Natural killer cell (primary cell): ENCODE results near the gene KPNA3. TPM values are rescaled to one million over a fixed set of nuclear protein-coding genes. Genes with fewer than 3 reads are reported as not detected.

ENCODE experiments used
- ATAC-seq, 3 donors: fragments of 150-1000 bp in 2 of 3; fragments of 200-7000 bp in 1 of 3; cut with Tn5 transposase; 1 replicate in 1 of 3; 2 replicates in 2 of 3; pipeline ENCODE4 v1.10.0; 2021; ENCODE audit warnings: mild to moderate bottlenecking in 2 of 3, moderate library complexity in 2 of 3
- DNase-seq, 2 donors: peaks; one replicate each; pipeline versions ENCODE4 v3.0.0 to v3.0.0-alpha.2; 2013 to 2021; ENCODE audit warnings: mixed read lengths in 1 of 2
- H3K27ac ChIP-seq: one replicate; pipeline ENCODE4 v1.5.1; 2013; ENCODE audit warnings: mild to moderate bottlenecking, low read length
- H3K27me3 ChIP-seq: one replicate; pipeline ENCODE4 v1.6.1; 2013; ENCODE audit warnings: low read length; ENCODE audit not compliant: control insufficient read depth, insufficient read depth
- H3K36me3 ChIP-seq: one replicate; pipeline ENCODE4 v1.6.1; 2013; ENCODE audit warnings: low read length; ENCODE audit not compliant: control insufficient read depth, insufficient read depth
- H3K4me1 ChIP-seq: one replicate; pipeline ENCODE4 v1.6.1; 2013; ENCODE audit warnings: low read length; ENCODE audit not compliant: control insufficient read depth, insufficient read depth
- H3K4me3 ChIP-seq: one replicate; pipeline ENCODE4 v1.5.1; 2013; ENCODE audit warnings: low read length
- H3K9me3 ChIP-seq: one replicate; pipeline ENCODE4 v1.6.1; 2013; ENCODE audit warnings: low read length; ENCODE audit not compliant: control insufficient read depth, insufficient read depth
- H3K27ac Mint-ChIP-seq, 2 donors: one replicate each; pipeline ENCODE4 v1.8.0; 2022; ENCODE audit warnings: mild to moderate bottlenecking in 2 of 2, mixed read lengths in 2 of 2, moderate library complexity in 1 of 2
- H3K27me3 Mint-ChIP-seq, 2 donors: one replicate each; pipeline ENCODE4 v1.8.0; 2022; ENCODE audit warnings: low read depth in 2 of 2, mixed read lengths in 2 of 2
- H3K36me3 Mint-ChIP-seq: one replicate; pipeline ENCODE4 v1.8.0; 2022; ENCODE audit warnings: mixed read lengths
- H3K4me1 Mint-ChIP-seq, 2 donors: one replicate each; pipeline ENCODE4 v1.8.0; 2022; ENCODE audit warnings: mixed read lengths in 2 of 2
- H3K4me3 Mint-ChIP-seq: one replicate; pipeline ENCODE4 v1.8.0; 2022; ENCODE audit warnings: mild to moderate bottlenecking, moderate library complexity, mixed read lengths
- H3K9me3 Mint-ChIP-seq, 2 donors: one replicate each; pipeline ENCODE4 v1.8.0; 2022; ENCODE audit warnings: mixed read lengths in 2 of 2
- WGBS: methylation state at CpG from one replicate; pipeline ENCODE4 v1.1.7; 2013; ENCODE audit warnings: missing lambda C conversion rate; ENCODE audit not compliant: insufficient coverage; 5-methylcytosine and 5-hydroxymethylcytosine counted together
- intact Hi-C: fragments of 100-400 bp; cut with micrococcal nuclease; formaldehyde crosslinking; loops from one replicate; pipeline ENCODE4 v1.14.2; 2022
- total RNA-seq, 4 donors: library from RNA; stranded (reverse); fragments of 120-200 nt in 1 of 4; gene quantifications; one replicate each; pipeline versions ENCODE4 v1.2.3 to v1.2.4, GENCODE V29; 2013 to 2022
- TF ChIP-seq, protein P1 (sequence below): fragments of 200-600 bp; IDR thresholded peaks from one replicate; pipeline ENCODE4 v1.8.0; 2022; ENCODE audit warnings: antibody characterized with exemption

The KPNA3 gene
- total RNA-seq, 3 donors from 2014 or later (not counting 1 experiment from before 2014, with no cell fraction given) = 27.8 to 35.5 (median 29.8) TPM

DNA sequence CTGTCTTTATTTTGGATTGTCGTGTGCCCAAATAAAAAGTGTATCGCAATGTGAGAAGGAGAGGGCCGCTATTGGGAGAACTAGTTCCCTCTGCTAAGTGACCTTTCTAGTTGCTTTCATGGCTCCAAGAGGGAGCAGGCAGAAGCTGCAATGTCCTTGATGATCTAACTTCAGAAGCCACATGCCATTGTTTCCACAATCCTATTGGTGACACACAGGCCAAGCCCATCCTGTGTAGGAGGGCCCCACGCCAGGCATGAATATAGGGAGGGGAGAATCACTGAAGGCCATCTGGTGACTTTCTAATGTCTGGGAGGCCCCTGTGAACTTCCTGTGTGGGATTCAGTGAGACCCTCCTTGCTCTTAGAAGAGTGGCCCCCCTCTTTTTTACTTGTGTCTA lies 47.8 kb upstream of the KPNA3 start:
- Histone ChIP-seq H3K27me3 (no peaks in the 10 kb centered on the region), H3K36me3 (no peaks in the 10 kb centered on the region), H3K4me3 (no peak overlapping the region), H3K9me3 (no peaks in the 10 kb centered on the region), H3K27ac (no peak overlapping the region), H3K4me1 (no peaks in the 10 kb centered on the region)
- H3K4me3 Mint-ChIP-seq = no peak overlapping the region
- no peaks in the 10 kb centered on the region for H3K9me3 Mint-ChIP-seq
- 93% methylated on average over 4 of the region's 4 CpGs for WGBS
- ATAC-seq (no peak), DNase-seq (no peak)
- TF ChIP-seq, protein P1, sequence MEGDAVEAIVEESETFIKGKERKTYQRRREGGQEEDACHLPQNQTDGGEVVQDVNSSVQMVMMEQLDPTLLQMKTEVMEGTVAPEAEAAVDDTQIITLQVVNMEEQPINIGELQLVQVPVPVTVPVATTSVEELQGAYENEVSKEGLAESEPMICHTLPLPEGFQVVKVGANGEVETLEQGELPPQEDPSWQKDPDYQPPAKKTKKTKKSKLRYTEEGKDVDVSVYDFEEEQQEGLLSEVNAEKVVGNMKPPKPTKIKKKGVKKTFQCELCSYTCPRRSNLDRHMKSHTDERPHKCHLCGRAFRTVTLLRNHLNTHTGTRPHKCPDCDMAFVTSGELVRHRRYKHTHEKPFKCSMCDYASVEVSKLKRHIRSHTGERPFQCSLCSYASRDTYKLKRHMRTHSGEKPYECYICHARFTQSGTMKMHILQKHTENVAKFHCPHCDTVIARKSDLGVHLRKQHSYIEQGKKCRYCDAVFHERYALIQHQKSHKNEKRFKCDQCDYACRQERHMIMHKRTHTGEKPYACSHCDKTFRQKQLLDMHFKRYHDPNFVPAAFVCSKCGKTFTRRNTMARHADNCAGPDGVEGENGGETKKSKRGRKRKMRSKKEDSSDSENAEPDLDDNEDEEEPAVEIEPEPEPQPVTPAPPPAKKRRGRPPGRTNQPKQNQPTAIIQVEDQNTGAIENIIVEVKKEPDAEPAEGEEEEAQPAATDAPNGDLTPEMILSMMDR = no peak
- intact Hi-C loops = no loop called here
- H3K4me1 Mint-ChIP-seq = no peaks in the 10 kb centered on the region
- H3K36me3 Mint-ChIP-seq = no peaks in the 10 kb centered on the region
- H3K27ac Mint-ChIP-seq = no peak overlapping the region
- H3K27me3 Mint-ChIP-seq = no peaks in the 10 kb centered on the region

DNA sequence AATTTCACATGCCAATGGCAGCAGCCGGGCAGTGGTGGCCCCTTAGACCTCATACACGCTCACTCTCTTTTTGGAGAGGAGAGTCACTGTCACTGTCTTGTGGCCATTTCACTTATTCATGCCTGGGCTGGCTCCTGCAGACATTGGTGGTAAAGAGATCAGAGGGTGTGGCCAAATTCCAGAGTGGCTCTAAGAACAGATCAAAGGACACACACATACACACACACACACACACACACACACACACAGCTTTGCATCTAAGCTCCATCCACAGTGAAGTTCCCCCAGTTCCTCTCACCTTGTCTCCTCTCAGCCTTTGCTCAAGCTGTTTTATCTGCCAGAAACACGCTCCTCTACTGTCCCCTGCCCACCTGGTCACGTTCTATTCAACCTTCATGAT lies 46.5 kb upstream of the KPNA3 start:
- Mint-ChIP-seq H3K36me3 (no peaks in the 10 kb centered on the region), H3K4me1 (no peaks in the 10 kb centered on the region), H3K27me3 (no peaks in the 10 kb centered on the region), H3K27ac (no peak overlapping the region), H3K4me3 (no peak overlapping the region), H3K9me3 (no peaks in the 10 kb centered on the region)
- Histone ChIP-seq H3K27me3 (no peaks in the 10 kb centered on the region), H3K36me3 (no peaks in the 10 kb centered on the region), H3K4me3 (no peak overlapping the region), H3K4me1 (no peaks in the 10 kb centered on the region), H3K9me3 (no peaks in the 10 kb centered on the region), H3K27ac (no peak overlapping the region)
- DNase-seq (no peak), ATAC-seq (no peak)
- TF ChIP-seq, protein P1 = no peak
- intact Hi-C loops = no loop called here
- 90% methylated on average over 4 of the region's 4 CpGs for WGBS

DNA sequence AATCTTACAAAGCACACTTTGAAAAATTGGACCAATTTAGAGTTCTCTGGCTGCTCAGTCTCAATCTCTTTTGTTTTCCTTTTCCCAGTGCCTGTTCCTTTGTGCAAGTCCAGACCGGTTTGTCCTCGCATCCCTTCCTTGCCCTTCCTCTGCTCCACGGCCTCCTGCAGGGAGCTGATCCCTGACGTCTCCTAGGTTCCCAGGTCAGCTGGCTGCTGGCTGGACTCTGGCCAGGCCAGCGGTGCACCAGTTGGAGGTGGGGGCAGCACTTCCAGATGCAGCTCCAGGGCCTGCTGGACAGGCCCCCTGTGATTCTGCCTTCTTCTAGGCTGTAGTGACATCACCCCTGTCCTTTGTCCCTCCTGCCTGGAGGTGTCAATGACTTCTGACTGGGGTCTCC lies 44.0 kb upstream of the KPNA3 start:
- H3K27ac ChIP-seq = no peak overlapping the region
- TF ChIP-seq, protein P1 = no peak
- DNase-seq (no peak), ATAC-seq (no peak)
- 94% methylated on average over 5 of the region's 5 CpGs for WGBS
- H3K9me3 ChIP-seq = no peaks in the 10 kb centered on the region
- Mint-ChIP-seq H3K27me3 (peaks cover 3 to 4% of the 10 kb centered on the region in 2 donors), H3K27ac (no peak overlapping the region), H3K4me1 (no peaks in the 10 kb centered on the region), H3K9me3 (no peaks in the 10 kb centered on the region), H3K36me3 (no peaks in the 10 kb centered on the region), H3K4me3 (no peak overlapping the region)
- H3K27me3 ChIP-seq = no peaks in the 10 kb centered on the region
- H3K4me1 ChIP-seq = no peaks in the 10 kb centered on the region
- H3K36me3 ChIP-seq = no peaks in the 10 kb centered on the region
- intact Hi-C loops = no loop called here
- no peak overlapping the region for H3K4me3 ChIP-seq

DNA sequence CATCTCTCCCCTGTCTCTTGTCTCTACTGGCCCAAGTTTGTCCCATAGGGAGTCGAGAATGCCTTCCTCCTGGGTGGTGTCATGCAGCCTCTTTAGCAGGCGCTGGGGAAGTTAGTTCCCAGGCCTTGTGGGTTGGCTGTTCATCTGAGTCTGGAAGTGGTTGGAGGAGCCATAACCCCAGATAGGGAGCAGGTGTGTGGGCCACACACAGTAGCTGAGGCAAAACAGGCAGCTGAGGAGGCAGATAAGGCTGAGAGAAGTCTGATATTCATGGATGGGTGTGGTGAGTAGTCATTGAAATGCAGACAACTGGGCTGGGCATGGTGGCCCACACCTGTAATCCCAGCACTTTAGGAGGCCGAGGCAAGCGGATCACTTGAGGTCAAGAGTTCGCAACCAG lies 40.9 kb upstream of the KPNA3 start:
- Histone ChIP-seq H3K27me3 (no peaks in the 10 kb centered on the region), H3K27ac (no peak overlapping the region), H3K36me3 (no peaks in the 10 kb centered on the region), H3K4me3 (no peak overlapping the region), H3K4me1 (no peaks in the 10 kb centered on the region), H3K9me3 (no peaks in the 10 kb centered on the region)
- no peak for ATAC-seq
- WGBS = 93% methylated on average over 5 of the region's 5 CpGs
- no peaks in the 10 kb centered on the region for H3K9me3 Mint-ChIP-seq
- no peak overlapping the region for H3K4me3 Mint-ChIP-seq
- H3K27ac Mint-ChIP-seq = no peak overlapping the region
- intact Hi-C loops = no loop called here
- no peaks in the 10 kb centered on the region for H3K36me3 Mint-ChIP-seq
- H3K4me1 Mint-ChIP-seq = no peaks in the 10 kb centered on the region
- peaks cover 7 to 15% of the 10 kb centered on the region in 2 donors for H3K27me3 Mint-ChIP-seq
- DNase-seq = no peak
- TF ChIP-seq, protein P1 = no peak
